CD8-positive, alpha-beta memory T cell (primary cell): ENCODE results near the gene SMARCC2. TPM values are rescaled to one million over a fixed set of nuclear protein-coding genes. Genes with fewer than 3 reads are reported as not detected.

Source experiments
- CTCF ChIA-PET: fragments of 350-600 bp; sonication (Branson Sonifier 250); formaldehyde crosslinking; loops from one replicate; lab custom pipeline; 2021; ENCODE audit warnings: antibody characterized with exemption; lab: Charles Lee
- POLR2A ChIA-PET: fragments of 350-600 bp; sonication (Branson Sonifier 250); formaldehyde crosslinking; loops from one replicate; lab custom pipeline; 2021; ENCODE audit warnings: antibody characterized with exemption; lab: Charles Lee
- DNase-seq, 5 donors: peaks; one replicate each; pipeline versions ENCODE4 v3.0.0 to v3.0.0-alpha.2; 2020 to 2022; ENCODE audit warnings: mixed read lengths in 1 of 5
- H3K27ac ChIP-seq: one replicate; pipeline ENCODE4 v1.7.0; 2013; ENCODE audit warnings: low read depth, mild to moderate bottlenecking, low read length, moderate library complexity
- H3K27me3 ChIP-seq: 2 replicates; pipeline ENCODE4 v1.7.0; 2013; ENCODE audit warnings: low read length, mild to moderate bottlenecking; ENCODE audit not compliant: insufficient read depth, poor library complexity, severe bottlenecking
- H3K36me3 ChIP-seq: 2 replicates; pipeline ENCODE4 v1.7.0; 2013; ENCODE audit warnings: mild to moderate bottlenecking, low read length, moderate library complexity; ENCODE audit not compliant: insufficient read depth
- H3K4me1 ChIP-seq: 2 replicates; pipeline ENCODE4 v1.7.0; 2013; ENCODE audit warnings: mild to moderate bottlenecking, low read length, moderate library complexity; ENCODE audit not compliant: insufficient read depth
- H3K4me3 ChIP-seq: 2 replicates; pipeline ENCODE4 v1.7.0; 2013; ENCODE audit warnings: mild to moderate bottlenecking, low read length
- H3K9me3 ChIP-seq: 2 replicates; pipeline ENCODE4 v1.7.0; 2013; ENCODE audit warnings: mild to moderate bottlenecking, low read length
- H3K27ac Mint-ChIP-seq, 8 donors: one replicate each; pipeline ENCODE4 v1.8.0; 2020 to 2021; ENCODE audit warnings: mixed read lengths in 8 of 8, mild to moderate bottlenecking in 6 of 8, inconsistent platforms in 3 of 8, moderate library complexity in 3 of 8
- H3K27me3 Mint-ChIP-seq, 2 donors: one replicate each; pipeline ENCODE4 v1.8.0; 2020 to 2021; ENCODE audit warnings: mixed read lengths in 2 of 2, mild to moderate bottlenecking in 1 of 2, moderate library complexity in 1 of 2
- H3K36me3 Mint-ChIP-seq, 3 donors: one replicate each; pipeline ENCODE4 v1.8.0; 2020 to 2021; ENCODE audit warnings: mixed read lengths in 3 of 3, inconsistent platforms in 1 of 3, mild to moderate bottlenecking in 1 of 3
- H3K4me1 Mint-ChIP-seq, 3 donors: one replicate each; pipeline ENCODE4 v1.8.0; 2020 to 2021; ENCODE audit warnings: mixed read lengths in 3 of 3, inconsistent platforms in 1 of 3, mild to moderate bottlenecking in 1 of 3
- H3K4me3 Mint-ChIP-seq, 7 donors: one replicate each; pipeline ENCODE4 v1.8.0; 2020 to 2021; ENCODE audit warnings: mixed read lengths in 7 of 7, mild to moderate bottlenecking in 6 of 7, moderate library complexity in 4 of 7, inconsistent platforms in 2 of 7
- H3K9me3 Mint-ChIP-seq, 5 donors: one replicate each; pipeline ENCODE4 v1.8.0; 2020 to 2022; ENCODE audit warnings: mixed read lengths in 5 of 5, mild to moderate bottlenecking in 3 of 5, moderate library complexity in 2 of 5, inconsistent platforms in 1 of 5
- polyA plus RNA-seq: library from polyadenylated mRNA; unstranded; fragments of 300-500 nt; fragmentation: Illumina TruSeq; gene quantifications from one replicate; pipeline ENCODE4 v1.2.3, GENCODE V29; 2021
- total RNA-seq, 2 experiments: library from RNA; stranded (reverse); gene quantifications; one replicate each; pipeline ENCODE4 v1.2.3, GENCODE V29; 2021

The SMARCC2 gene
- total and polyA plus RNA-seq, 3 experiments from 2014 or later: 92.4 to 118 (median 107) TPM

GRCh38 chr12:56134897-56135296 lies 54.4 kb downstream of the SMARCC2 start:
- CTCF ChIA-PET: no interaction called here
- H3K9me3 ChIP-seq: no peaks in the 10 kb centered on the region
- DNase-seq: no peak
- no peak overlapping the region for H3K4me3 Mint-ChIP-seq
- H3K36me3 ChIP-seq: peaks cover 87% of the 10 kb centered on the region
- H3K4me1 ChIP-seq: peaks cover 71% of the 10 kb centered on the region
- H3K4me3 ChIP-seq: no peak overlapping the region
- H3K27me3 Mint-ChIP-seq: peaks cover 0 to 2% of the 10 kb centered on the region in 2 donors
- peaks cover 54 to 70% (median 64%) of the 10 kb centered on the region in 3 donors for H3K4me1 Mint-ChIP-seq
- no peaks in the 10 kb centered on the region for H3K9me3 Mint-ChIP-seq
- peaks cover 31 to 91% (median 47%) of the 10 kb centered on the region in 3 donors for H3K36me3 Mint-ChIP-seq
- H3K27me3 ChIP-seq: no peaks in the 10 kb centered on the region
- POLR2A ChIA-PET: no interaction called here
- H3K27ac Mint-ChIP-seq: peak overlapping the region in 3 of 8 donors; percentile 14 to 88 (median 51)
- H3K27ac ChIP-seq: no peak overlapping the region

- Mint-ChIP-seq H3K9me3 (no peaks in the 10 kb centered on the region), H3K4me3 (peak overlapping the region; percentile 57 to 99 (median 97)), H3K36me3 (peaks cover 27 to 66% (median 29%) of the 10 kb centered on the region in 3 donors), H3K27ac (peak overlapping the region; percentile 52 to 99 (median 98)), H3K27me3 (peaks cover 0 to 2% of the 10 kb centered on the region in 2 donors), H3K4me1 (peaks cover 52 to 61% (median 60%) of the 10 kb centered on the region in 3 donors)
- ChIA-PET POLR2A (interaction anchor here (0.6 kb wide), 1 partner anchor 53 kb away, joined by 3 read pairs; no protein-coding TSS in a partner anchor), CTCF (interaction anchor here (1.2 to 8.6 kb wide), 3 partner anchors 13 to 59 kb away, joined by 3 to 121 read pairs (median 3); partner anchors contain the start of genes SMARCC2 and ZC3H10)
- Histone ChIP-seq H3K9me3 (no peaks in the 10 kb centered on the region), H3K27me3 (no peaks in the 10 kb centered on the region), H3K4me3 (peak overlapping the region; percentile 90), H3K4me1 (peaks cover 52% of the 10 kb centered on the region), H3K36me3 (peaks cover 53% of the 10 kb centered on the region), H3K27ac (peak overlapping the region; percentile 90)
- no peak for DNase-seq
These were observed 58.4 kb downstream of the SMARCC2 start for GRCh38 chr12:56130876-56131275.

GRCh38 chr12:56129942-56130495 lies 59.3 kb downstream of the SMARCC2 start:
- Histone ChIP-seq H3K4me3 (peak overlapping the region; percentile 90), H3K27me3 (no peaks in the 10 kb centered on the region), H3K27ac (peak overlapping the region; percentile 90), H3K9me3 (no peaks in the 10 kb centered on the region), H3K4me1 (peaks cover 59% of the 10 kb centered on the region), H3K36me3 (peaks cover 46% of the 10 kb centered on the region)
- Mint-ChIP-seq H3K4me3 (peak overlapping the region; percentile 86 to 99 (median 98)), H3K27me3 (peaks cover 0 to 2% of the 10 kb centered on the region in 2 donors), H3K4me1 (peaks cover 53 to 65% (median 62%) of the 10 kb centered on the region in 3 donors), H3K27ac (peak overlapping the region; percentile 90 to 99 (median 98)), H3K36me3 (peaks cover 27 to 61% (median 29%) of the 10 kb centered on the region in 3 donors), H3K9me3 (no peaks in the 10 kb centered on the region)
- POLR2A ChIA-PET: interaction anchor here (0.6 to 4.5 kb wide), 3 partner anchors 22 to 59 kb away, joined by 3 to 58 read pairs (median 3); partner anchors contain the start of gene SMARCC2
- CTCF ChIA-PET: interaction anchor here (0.9 to 8.6 kb wide), 6 partner anchors 10 to 60 kb away, joined by 3 to 121 read pairs (median 4); partner anchors contain the start of genes MYL6B, SMARCC2 and ZC3H10
- DNase-seq: no peak

GRCh38 chr12:56129206-56129941 lies 59.9 kb downstream of the SMARCC2 start:
- CTCF ChIA-PET: interaction anchor here (0.9 to 8.6 kb wide), 10 partner anchors 10 to 335 kb away, joined by 3 to 121 read pairs (median 8); partner anchors contain the start of genes MYL6, MYL6B, RPL41 and SMARCC2
- no peaks in the 10 kb centered on the region for H3K9me3 Mint-ChIP-seq
- peaks cover 27 to 56% (median 28%) of the 10 kb centered on the region in 3 donors for H3K36me3 Mint-ChIP-seq
- no peaks in the 10 kb centered on the region for H3K27me3 ChIP-seq
- H3K27ac ChIP-seq: peak overlapping the region; percentile 90
- peak; percentile 65 to 87 (median 78) for DNase-seq
- H3K4me3 Mint-ChIP-seq: peak overlapping the region; percentile 86 to 99 (median 98)
- H3K4me3 ChIP-seq: peak overlapping the region; percentile 90
- peaks cover 56 to 68% (median 65%) of the 10 kb centered on the region in 3 donors for H3K4me1 Mint-ChIP-seq
- peaks cover 0 to 2% of the 10 kb centered on the region in 2 donors for H3K27me3 Mint-ChIP-seq
- H3K4me1 ChIP-seq: peaks cover 59% of the 10 kb centered on the region
- POLR2A ChIA-PET: interaction anchor here (0.9 to 4.5 kb wide), 9 partner anchors 8 to 60 kb away, joined by 3 to 58 read pairs (median 9); partner anchors contain the start of genes MYL6, PA2G4, RPL41 and SMARCC2
- H3K9me3 ChIP-seq: no peaks in the 10 kb centered on the region
- H3K36me3 ChIP-seq: peaks cover 40% of the 10 kb centered on the region
- H3K27ac Mint-ChIP-seq: peak overlapping the region; percentile 90 to 99 (median 98)

- H3K36me3 ChIP-seq: peaks cover 33% of the 10 kb centered on the region
- H3K27ac ChIP-seq: peak overlapping the region; percentile 90
- H3K4me3 Mint-ChIP-seq: peak overlapping the region; percentile 86 to 99 (median 98)
- H3K4me1 ChIP-seq: peaks cover 54% of the 10 kb centered on the region
- no peaks in the 10 kb centered on the region for H3K27me3 ChIP-seq
- H3K36me3 Mint-ChIP-seq: peaks cover 26 to 51% (median 27%) of the 10 kb centered on the region in 3 donors
- POLR2A ChIA-PET: interaction anchor here (0.6 to 4.5 kb wide), 17 partner anchors 8 to 311 kb away, joined by 3 to 58 read pairs (median 6); partner anchors contain the start of genes IL23A, MYL6, MYL6B and ORMDL2
- H3K27me3 Mint-ChIP-seq: peaks cover 0 to 2% of the 10 kb centered on the region in 2 donors
- H3K9me3 ChIP-seq: no peaks in the 10 kb centered on the region
- peak overlapping the region; percentile 90 to 99 (median 98) for H3K27ac Mint-ChIP-seq
- H3K4me3 ChIP-seq: peak overlapping the region; percentile 90
- H3K9me3 Mint-ChIP-seq: no peaks in the 10 kb centered on the region
- peak in 2 of 5 donors; percentile 26 to 49 for DNase-seq
- peaks cover 58 to 74% (median 71%) of the 10 kb centered on the region in 3 donors for H3K4me1 Mint-ChIP-seq
- CTCF ChIA-PET: interaction anchor here (0.6 to 8.6 kb wide), 15 partner anchors 11 to 500 kb away, joined by 3 to 121 read pairs (median 5); partner anchors contain the start of genes CD63, MYL6, MYL6B and PA2G4
These were observed 60.5 kb downstream of the SMARCC2 start for GRCh38 chr12:56128670-56129205.

- peak; percentile 94 to 99 (median 99) for DNase-seq
- Mint-ChIP-seq H3K36me3 (peaks cover 22 to 44% (median 27%) of the 10 kb centered on the region in 3 donors), H3K4me3 (peak within 1 kb of the TSS; percentile 86 to 99 (median 98)), H3K27me3 (peaks cover 0 to 2% of the 10 kb centered on the region in 2 donors), H3K4me1 (peaks cover 59 to 71% (median 69%) of the 10 kb centered on the region in 3 donors), H3K9me3 (no peaks in the 10 kb centered on the region), H3K27ac (peak within 1 kb of the TSS; percentile 90 to 99 (median 98))
- H3K36me3 ChIP-seq: peaks cover 27% of the 10 kb centered on the region
- ChIA-PET POLR2A (interaction anchor here (0.5 to 4.5 kb wide), 20 partner anchors 9 to 310 kb away, joined by 3 to 58 read pairs (median 6); partner anchors contain the start of genes IL23A, MYL6, MYL6B and ORMDL2), CTCF (interaction anchor here (0.6 to 8.6 kb wide), 19 partner anchors 8 to 501 kb away, joined by 3 to 121 read pairs (median 5); partner anchors contain the start of genes CD63, COQ10A, MYL6 and MYL6B)
- peak within 1 kb of the TSS; percentile 90 for H3K27ac ChIP-seq
- no peaks in the 10 kb centered on the region for H3K9me3 ChIP-seq
- peaks cover 50% of the 10 kb centered on the region for H3K4me1 ChIP-seq
- H3K27me3 ChIP-seq: no peaks in the 10 kb centered on the region
- peak within 1 kb of the TSS; percentile 90 for H3K4me3 ChIP-seq
These were observed 61.2 kb downstream of the SMARCC2 start, which contains the start of gene ESYT1 for GRCh38 chr12:56127888-56128669. ESYT1 (plus strand) TSS chr12:56128267; CDS start chr12:56128320, 53 bp downstream.
